Measurements from ENCODE around the gene ATP6V0A1. TPM values are rescaled to one million over a fixed set of nuclear protein-coding genes. Genes with fewer than 3 reads are reported as not detected.
"Not testable (repeated sequence)": the region's sequence is repeated elsewhere in the genome, so short reads cannot be mapped to it uniquely, and the experiment has no call there.

ATP6V0A1 gene
- total and polyA plus RNA-seq, 2 donors (not counting 3 experiments of a cell fraction or from before 2014, with no cell fraction given), result 37.3 to 49.2 TPM

- H4K20me1 ChIP-seq (replicated peaks; ENCODE audit: control insufficient read depth, extremely low read depth, insufficient read depth, low read length); intact Hi-C loops (cut with micrococcal nuclease); H3K27me3 ChIP-seq (ENCODE audit: control insufficient read depth in 2 of 2, insufficient read depth in 2 of 2, low read length in 2 of 2); dilution Hi-C loops (cut with MboI; ENCODE audit: extremely low pct_ligation_motif_present, low sequenced_read_pairs); BruUV-seq (replicated peaks); H3K4me1 ChIP-seq (ENCODE audit: control insufficient read depth, extremely low read depth, insufficient read depth, low read length); H3K4me2 ChIP-seq (ENCODE audit: insufficient read depth, low read length); H3K4me3 ChIP-seq (replicated peaks in 1 of 3; ENCODE audit: insufficient read depth in 1 of 3, low read depth in 1 of 3, low read length in 3 of 3); POLR2A ChIA-PET; CTCF ChIA-PET; DNase-seq (ENCODE audit: low read depth, low spot score); H2AFZ ChIP-seq (ENCODE audit: low read depth, low read length); FAIRE-seq; H3K9me1 ChIP-seq (replicated peaks; ENCODE audit: control insufficient read depth, extremely low read depth, insufficient read depth, low read length); H3K79me2 ChIP-seq (ENCODE audit: control insufficient read depth, insufficient read depth, low read length); H3K27ac ChIP-seq (ENCODE audit: insufficient read depth, low read depth, low read length); H3K36me3 ChIP-seq (ENCODE audit: control insufficient read depth in 2 of 2, extremely low read depth in 1 of 2, insufficient read depth in 2 of 2, low read length in 2 of 2); H3K9me3 ChIP-seq (replicated peaks; ENCODE audit: control insufficient read depth, insufficient read depth, low read length); H3K9ac ChIP-seq (replicated peaks; ENCODE audit: extremely low read depth, insufficient read depth, low read length): not testable (repeated sequence)
These were observed 87.3 kb downstream of the ATP6V0A1 start for GRCh38 chr17:42545755-42546505.

GRCh38 chr17:42547001-42547461 is 88.4 kb downstream of the ATP6V0A1 start:
- no peak for FAIRE-seq
- no peak overlapping the region for H2AFZ ChIP-seq (ENCODE audit: low read depth, low read length)
- POLR2A ChIA-PET, result no interaction called here
- no peaks in the 10 kb centered on the region for H3K4me1 ChIP-seq (ENCODE audit: control insufficient read depth, extremely low read depth, insufficient read depth, low read length)
- no peak for TF ChIP-seq POLR2A (IDR thresholded peaks at IDR 0.05; ENCODE audit: low read depth, low read length)
- TF ChIP-seq CTCF (IDR thresholded peaks at IDR 0.05; ENCODE audit: extremely low read depth in 1 of 2, insufficient read depth in 1 of 2, low read depth in 1 of 2, low read length in 2 of 2), result no peak
- TF ChIP-seq JUN (IDR thresholded peaks at IDR 0.05; ENCODE audit: borderline replicate concordance, insufficient read depth, insufficient read length, low read depth), result no peak
- no peak for TF ChIP-seq FOS (IDR thresholded peaks at IDR 0.05; ENCODE audit: borderline replicate concordance, insufficient read depth, low read length)
- TF ChIP-seq MYC (IDR thresholded peaks at IDR 0.05; ENCODE audit: low read depth, low read length), result no peak
- TF ChIP-seq GATA2 (IDR thresholded peaks at IDR 0.05; ENCODE audit: insufficient read depth, insufficient read length, low read depth, low read length), result no peak
- no peak for TF ChIP-seq EZH2 (IDR thresholded peaks at IDR 0.05; ENCODE audit: borderline replicate concordance, low read depth, low read length, severe bottlenecking)
- TF ChIP-seq MAX (IDR thresholded peaks at IDR 0.05; ENCODE audit: insufficient read depth, insufficient read length), result no peak
- TF ChIP-seq POLR2AphosphoS5 (IDR thresholded peaks at IDR 0.05; ENCODE audit: insufficient read depth, low read depth, low read length), result no peak
- H3K4me3 ChIP-seq (replicated peaks in 1 of 3; ENCODE audit: insufficient read depth in 1 of 3, low read depth in 1 of 3, low read length in 3 of 3), result no peak overlapping the region
- no peak overlapping the region for H3K4me2 ChIP-seq (ENCODE audit: insufficient read depth, low read length)
- H3K9me3 ChIP-seq (replicated peaks; ENCODE audit: control insufficient read depth, insufficient read depth, low read length), result no peaks in the 10 kb centered on the region
- no peak overlapping the region for H3K27ac ChIP-seq (ENCODE audit: insufficient read depth, low read depth, low read length)
- no peak overlapping the region for H3K9ac ChIP-seq (replicated peaks; ENCODE audit: extremely low read depth, insufficient read depth, low read length)
- no peak for DNase-seq (ENCODE audit: low read depth, low spot score)
- H3K27me3 ChIP-seq (ENCODE audit: control insufficient read depth in 2 of 2, insufficient read depth in 2 of 2, low read length in 2 of 2), result no peaks in the 10 kb centered on the region
- H3K36me3 ChIP-seq (ENCODE audit: control insufficient read depth in 2 of 2, extremely low read depth in 1 of 2, insufficient read depth in 2 of 2, low read length in 2 of 2), result peaks cover 2 to 5% of the 10 kb centered on the region in 2 experiments
- H3K9me1 ChIP-seq (replicated peaks; ENCODE audit: control insufficient read depth, extremely low read depth, insufficient read depth, low read length), result no peaks in the 10 kb centered on the region
- dilution Hi-C loops (cut with MboI; ENCODE audit: extremely low pct_ligation_motif_present, low sequenced_read_pairs), result no loop called here
- BruUV-seq (replicated peaks), result no TSS peak
- no peaks in the 10 kb centered on the region for H3K79me2 ChIP-seq (ENCODE audit: control insufficient read depth, insufficient read depth, low read length)
- CTCF ChIA-PET, result no interaction called here
- intact Hi-C loops (cut with micrococcal nuclease), result no loop called here
- H4K20me1 ChIP-seq (replicated peaks; ENCODE audit: control insufficient read depth, extremely low read depth, insufficient read depth, low read length), result no peaks in the 10 kb centered on the region

All from endothelial cell of umbilical vein (primary cell).